ENCODE results near the gene CDC42BPA. TPM values are rescaled to one million over a fixed set of nuclear protein-coding genes. Genes with fewer than 3 reads are reported as not detected.
A peak's percentile ranks its signal among the peaks of the same experiment; 100 is the strongest.

The CDC42BPA gene
- total and polyA plus RNA-seq, 9 of the 15 experiments (the other 6 are each of a cell fraction or from before 2014, with no cell fraction given), result 8.0 to 77.5 (median 52.1) TPM

DNA sequence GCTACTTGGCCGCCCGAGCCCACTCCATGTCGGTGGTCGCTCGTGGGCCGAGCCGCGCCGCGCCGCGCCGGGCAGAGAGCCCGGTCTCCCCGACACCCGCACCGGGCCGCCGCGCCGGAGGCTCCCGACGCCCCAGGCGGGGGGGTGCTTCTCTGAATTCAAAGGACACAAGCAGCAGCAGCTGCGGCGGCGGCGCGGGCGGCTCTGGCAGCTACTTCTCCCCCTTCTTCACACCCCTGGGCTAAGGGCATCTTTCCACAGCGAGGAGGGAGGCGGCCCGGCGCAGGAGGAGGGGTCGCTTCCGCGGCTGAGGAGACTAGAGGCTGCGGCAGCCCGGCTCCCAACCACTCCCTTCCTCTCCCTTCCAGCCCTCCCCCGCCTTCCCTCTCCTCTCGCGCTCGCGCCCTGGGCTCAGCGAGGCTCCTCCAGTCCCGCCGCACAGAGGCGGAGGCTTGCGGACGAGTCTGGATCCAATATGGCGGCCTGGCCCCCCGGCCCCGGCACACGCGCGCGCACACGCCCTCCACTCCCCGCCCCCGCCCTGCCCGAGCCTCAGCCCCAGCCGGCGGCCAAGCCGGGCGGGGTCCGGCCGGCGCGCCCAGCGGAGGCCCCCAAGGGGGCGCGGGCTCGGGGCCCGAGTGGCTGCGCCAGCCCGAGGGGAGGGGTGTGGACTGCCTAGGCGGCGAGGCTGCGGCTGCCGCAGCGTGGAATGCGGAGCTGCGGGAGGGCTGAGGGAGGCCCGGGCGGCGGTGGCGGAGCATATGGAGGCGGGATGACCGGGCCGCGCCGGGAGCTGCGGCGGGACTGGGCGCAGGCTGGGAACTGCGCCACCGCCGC is at the start of gene CDC42BPA (continued):
- TF ChIP-seq, protein P1, sequence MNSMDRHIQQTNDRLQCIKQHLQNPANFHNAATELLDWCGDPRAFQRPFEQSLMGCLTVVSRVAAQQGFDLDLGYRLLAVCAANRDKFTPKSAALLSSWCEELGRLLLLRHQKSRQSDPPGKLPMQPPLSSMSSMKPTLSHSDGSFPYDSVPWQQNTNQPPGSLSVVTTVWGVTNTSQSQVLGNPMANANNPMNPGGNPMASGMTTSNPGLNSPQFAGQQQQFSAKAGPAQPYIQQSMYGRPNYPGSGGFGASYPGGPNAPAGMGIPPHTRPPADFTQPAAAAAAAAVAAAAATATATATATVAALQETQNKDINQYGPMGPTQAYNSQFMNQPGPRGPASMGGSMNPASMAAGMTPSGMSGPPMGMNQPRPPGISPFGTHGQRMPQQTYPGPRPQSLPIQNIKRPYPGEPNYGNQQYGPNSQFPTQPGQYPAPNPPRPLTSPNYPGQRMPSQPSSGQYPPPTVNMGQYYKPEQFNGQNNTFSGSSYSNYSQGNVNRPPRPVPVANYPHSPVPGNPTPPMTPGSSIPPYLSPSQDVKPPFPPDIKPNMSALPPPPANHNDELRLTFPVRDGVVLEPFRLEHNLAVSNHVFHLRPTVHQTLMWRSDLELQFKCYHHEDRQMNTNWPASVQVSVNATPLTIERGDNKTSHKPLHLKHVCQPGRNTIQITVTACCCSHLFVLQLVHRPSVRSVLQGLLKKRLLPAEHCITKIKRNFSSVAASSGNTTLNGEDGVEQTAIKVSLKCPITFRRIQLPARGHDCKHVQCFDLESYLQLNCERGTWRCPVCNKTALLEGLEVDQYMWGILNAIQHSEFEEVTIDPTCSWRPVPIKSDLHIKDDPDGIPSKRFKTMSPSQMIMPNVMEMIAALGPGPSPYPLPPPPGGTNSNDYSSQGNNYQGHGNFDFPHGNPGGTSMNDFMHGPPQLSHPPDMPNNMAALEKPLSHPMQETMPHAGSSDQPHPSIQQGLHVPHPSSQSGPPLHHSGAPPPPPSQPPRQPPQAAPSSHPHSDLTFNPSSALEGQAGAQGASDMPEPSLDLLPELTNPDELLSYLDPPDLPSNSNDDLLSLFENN (IDR thresholded peaks at IDR 0.05; ENCODE audit: low read depth in 2 of 2, low read length in 2 of 2), result no peak
- TF ChIP-seq HEY1 (CRISPR knock-in tag; IDR thresholded peaks at IDR 0.05; ENCODE audit: borderline replicate concordance) (peak; percentile 12; the same call in 1 of the 2 replicates), ZFP30 (CRISPR knock-in tag; IDR thresholded peaks at IDR 0.05; ENCODE audit: borderline replicate concordance) (no peak), U2AF2 (optimal IDR thresholded peaks at IDR 0.05; ENCODE audit: low read depth, low read length) (no peak), ZC3H4 (CRISPR knock-in tag; IDR thresholded peaks at IDR 0.05; ENCODE audit: borderline replicate concordance) (no peak), NELFE (IDR thresholded peaks at IDR 0.05; ENCODE audit: insufficient read depth, insufficient read length) (no peak), ZNF263 (CRISPR knock-in tag; IDR thresholded peaks at IDR 0.05; ENCODE audit: borderline replicate concordance) (no peak), TRIM24 (IDR thresholded peaks at IDR 0.05) (no peak), SIRT6 (IDR thresholded peaks at IDR 0.05; ENCODE audit: low read depth, low read length) (no peak), ARHGAP35 (IDR thresholded peaks at IDR 0.05; ENCODE audit: partially characterized antibody) (no peak), MECOM (CRISPR knock-in tag; IDR thresholded peaks at IDR 0.05) (no peak), SLC30A9 (CRISPR knock-in tag; IDR thresholded peaks at IDR 0.05) (no peak)
- TF ChIP-seq, protein P2, sequence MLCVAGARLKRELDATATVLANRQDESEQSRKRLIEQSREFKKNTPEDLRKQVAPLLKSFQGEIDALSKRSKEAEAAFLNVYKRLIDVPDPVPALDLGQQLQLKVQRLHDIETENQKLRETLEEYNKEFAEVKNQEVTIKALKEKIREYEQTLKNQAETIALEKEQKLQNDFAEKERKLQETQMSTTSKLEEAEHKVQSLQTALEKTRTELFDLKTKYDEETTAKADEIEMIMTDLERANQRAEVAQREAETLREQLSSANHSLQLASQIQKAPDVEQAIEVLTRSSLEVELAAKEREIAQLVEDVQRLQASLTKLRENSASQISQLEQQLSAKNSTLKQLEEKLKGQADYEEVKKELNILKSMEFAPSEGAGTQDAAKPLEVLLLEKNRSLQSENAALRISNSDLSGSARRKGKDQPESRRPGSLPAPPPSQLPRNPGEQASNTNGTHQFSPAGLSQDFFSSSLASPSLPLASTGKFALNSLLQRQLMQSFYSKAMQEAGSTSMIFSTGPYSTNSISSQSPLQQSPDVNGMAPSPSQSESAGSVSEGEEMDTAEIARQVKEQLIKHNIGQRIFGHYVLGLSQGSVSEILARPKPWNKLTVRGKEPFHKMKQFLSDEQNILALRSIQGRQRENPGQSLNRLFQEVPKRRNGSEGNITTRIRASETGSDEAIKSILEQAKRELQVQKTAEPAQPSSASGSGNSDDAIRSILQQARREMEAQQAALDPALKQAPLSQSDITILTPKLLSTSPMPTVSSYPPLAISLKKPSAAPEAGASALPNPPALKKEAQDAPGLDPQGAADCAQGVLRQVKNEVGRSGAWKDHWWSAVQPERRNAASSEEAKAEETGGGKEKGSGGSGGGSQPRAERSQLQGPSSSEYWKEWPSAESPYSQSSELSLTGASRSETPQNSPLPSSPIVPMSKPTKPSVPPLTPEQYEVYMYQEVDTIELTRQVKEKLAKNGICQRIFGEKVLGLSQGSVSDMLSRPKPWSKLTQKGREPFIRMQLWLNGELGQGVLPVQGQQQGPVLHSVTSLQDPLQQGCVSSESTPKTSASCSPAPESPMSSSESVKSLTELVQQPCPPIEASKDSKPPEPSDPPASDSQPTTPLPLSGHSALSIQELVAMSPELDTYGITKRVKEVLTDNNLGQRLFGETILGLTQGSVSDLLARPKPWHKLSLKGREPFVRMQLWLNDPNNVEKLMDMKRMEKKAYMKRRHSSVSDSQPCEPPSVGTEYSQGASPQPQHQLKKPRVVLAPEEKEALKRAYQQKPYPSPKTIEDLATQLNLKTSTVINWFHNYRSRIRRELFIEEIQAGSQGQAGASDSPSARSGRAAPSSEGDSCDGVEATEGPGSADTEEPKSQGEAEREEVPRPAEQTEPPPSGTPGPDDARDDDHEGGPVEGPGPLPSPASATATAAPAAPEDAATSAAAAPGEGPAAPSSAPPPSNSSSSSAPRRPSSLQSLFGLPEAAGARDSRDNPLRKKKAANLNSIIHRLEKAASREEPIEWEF (CRISPR knock-in tag; IDR thresholded peaks at IDR 0.05), result no peak
- TF ChIP-seq, protein P3, sequence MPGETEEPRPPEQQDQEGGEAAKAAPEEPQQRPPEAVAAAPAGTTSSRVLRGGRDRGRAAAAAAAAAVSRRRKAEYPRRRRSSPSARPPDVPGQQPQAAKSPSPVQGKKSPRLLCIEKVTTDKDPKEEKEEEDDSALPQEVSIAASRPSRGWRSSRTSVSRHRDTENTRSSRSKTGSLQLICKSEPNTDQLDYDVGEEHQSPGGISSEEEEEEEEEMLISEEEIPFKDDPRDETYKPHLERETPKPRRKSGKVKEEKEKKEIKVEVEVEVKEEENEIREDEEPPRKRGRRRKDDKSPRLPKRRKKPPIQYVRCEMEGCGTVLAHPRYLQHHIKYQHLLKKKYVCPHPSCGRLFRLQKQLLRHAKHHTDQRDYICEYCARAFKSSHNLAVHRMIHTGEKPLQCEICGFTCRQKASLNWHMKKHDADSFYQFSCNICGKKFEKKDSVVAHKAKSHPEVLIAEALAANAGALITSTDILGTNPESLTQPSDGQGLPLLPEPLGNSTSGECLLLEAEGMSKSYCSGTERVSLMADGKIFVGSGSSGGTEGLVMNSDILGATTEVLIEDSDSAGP (CRISPR knock-in tag; IDR thresholded peaks at IDR 0.05), result no peak
- TF ChIP-seq, protein P4, sequence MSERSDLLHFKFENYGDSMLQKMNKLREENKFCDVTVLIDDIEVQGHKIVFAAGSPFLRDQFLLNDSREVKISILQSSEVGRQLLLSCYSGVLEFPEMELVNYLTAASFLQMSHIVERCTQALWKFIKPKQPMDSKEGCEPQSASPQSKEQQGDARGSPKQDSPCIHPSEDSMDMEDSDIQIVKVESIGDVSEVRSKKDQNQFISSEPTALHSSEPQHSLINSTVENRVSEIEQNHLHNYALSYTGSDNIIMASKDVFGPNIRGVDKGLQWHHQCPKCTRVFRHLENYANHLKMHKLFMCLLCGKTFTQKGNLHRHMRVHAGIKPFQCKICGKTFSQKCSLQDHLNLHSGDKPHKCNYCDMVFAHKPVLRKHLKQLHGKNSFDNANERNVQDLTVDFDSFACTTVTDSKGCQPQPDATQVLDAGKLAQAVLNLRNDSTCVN (CRISPR knock-in tag; IDR thresholded peaks at IDR 0.05), result peak; percentile 63; the same call in 1 of the 2 replicates
